HG03432 (cell line): ENCODE data around the gene OGFR.

Experiments
- ATAC-seq: cut with Tn5 transposase; IDR thresholded peaks from one replicate; pipeline ENCODE4 v1.9.1; 2021; ENCODE audit warnings: mild to moderate bottlenecking, moderate library complexity; ENCODE audit not compliant: unreplicated experiment

The OGFR gene

GRCh38 chr20:62804627-62805154, at the start of gene OGFR:
Gene OGFR, plus strand, starts transcription at chr20:62804835. Its CDS starts 25 bp downstream, at chr20:62804860.
- peak; percentile 60 for ATAC-seq

- ATAC-seq: no peak
Measured at GRCh38 chr20:62754991-62755356, 49.7 kb upstream of the OGFR start.

- ATAC-seq: no peak
Measured at GRCh38 chr20:62755817-62756724, 48.6 kb upstream of the OGFR start.

GRCh38 chr20:62758226-62758912, 46.3 kb upstream of the OGFR start:
- ATAC-seq: no peak

GRCh38 chr20:62759981-62760431, 44.6 kb upstream of the OGFR start:
- ATAC-seq: no peak

GRCh38 chr20:62760471-62760855, 44.2 kb upstream of the OGFR start:
- no peak for ATAC-seq

- no peak for ATAC-seq
Measured at GRCh38 chr20:62760856-62761758, 43.5 kb upstream of the OGFR start.

- no peak for ATAC-seq
Measured at GRCh38 chr20:62761759-62762131, 42.9 kb upstream of the OGFR start.

GRCh38 chr20:62762376-62762775, 42.3 kb upstream of the OGFR start:
- no peak for ATAC-seq

- ATAC-seq: no peak
Measured at GRCh38 chr20:62762801-62763368, 41.8 kb upstream of the OGFR start.

GRCh38 chr20:62763404-62763803, 41.2 kb upstream of the OGFR start:
- no peak for ATAC-seq

GRCh38 chr20:62764156-62764935, 40.3 kb upstream of the OGFR start:
- ATAC-seq: no peak

GRCh38 chr20:62765021-62765420, 39.6 kb upstream of the OGFR start:
- no peak for ATAC-seq

- no peak for ATAC-seq
Measured at GRCh38 chr20:62765432-62766070, 39.1 kb upstream of the OGFR start.

- ATAC-seq: no peak
Measured at GRCh38 chr20:62766071-62766450, 38.6 kb upstream of the OGFR start.

GRCh38 chr20:62766716-62767115, 37.9 kb upstream of the OGFR start:
- ATAC-seq: no peak

GRCh38 chr20:62768234-62768546, 36.4 kb upstream of the OGFR start:
- no peak for ATAC-seq

GRCh38 chr20:62768551-62769287, 35.9 kb upstream of the OGFR start:
- ATAC-seq: no peak
